NOMO-1 treated with dmso at 0.1 percent for 144 hours (cell line): ENCODE results near the gene IMMP2L.
"Not testable (repeated sequence)": the region's sequence is repeated elsewhere in the genome, so short reads cannot be mapped to it uniquely, and the experiment has no call there.

ENCODE experiments used
- DNase-seq: peaks from one replicate; lab custom pipeline; 2025; ENCODE audit not compliant: unreplicated experiment; lab: John Stamatoyannopoulos, UW

The IMMP2L gene

DNA sequence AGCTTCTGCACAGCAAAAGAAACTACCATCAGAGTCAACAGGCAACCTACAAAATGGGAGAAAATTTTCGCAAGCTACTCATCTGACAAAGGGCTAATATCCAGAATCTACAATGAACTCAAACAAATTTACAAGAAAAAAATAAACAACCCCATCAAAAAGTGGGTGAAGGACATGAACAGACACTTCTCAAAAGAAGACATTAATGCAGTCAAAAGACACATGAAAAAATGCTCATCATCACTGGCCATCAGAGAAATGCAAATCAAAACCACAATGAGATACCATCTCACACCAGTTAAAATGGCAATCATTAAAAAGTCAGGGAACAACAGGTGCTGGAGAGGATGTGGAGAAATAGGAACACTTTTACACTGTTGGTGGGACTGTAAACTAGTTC is 92.4 kb downstream of the IMMP2L start:
- DNase-seq: not testable (repeated sequence)

DNA sequence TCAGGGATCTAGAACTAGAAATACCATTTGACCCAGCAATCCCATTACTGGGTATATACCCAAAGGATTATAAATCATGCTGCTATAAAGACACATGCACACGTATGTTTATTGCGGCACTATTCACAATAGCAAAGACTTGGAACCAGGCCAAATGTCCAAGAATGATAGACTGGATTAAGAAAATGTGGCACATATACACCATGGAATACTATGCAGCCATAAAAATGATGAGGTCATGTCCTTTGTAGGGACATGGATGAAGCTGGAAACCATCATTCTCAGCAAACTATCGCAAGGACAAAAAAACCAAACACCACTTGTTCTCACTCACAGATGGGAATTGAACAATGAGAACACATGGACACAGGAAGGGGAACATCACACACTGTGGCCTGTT is 96.5 kb downstream of the IMMP2L start:
- not testable (repeated sequence) for DNase-seq

DNA sequence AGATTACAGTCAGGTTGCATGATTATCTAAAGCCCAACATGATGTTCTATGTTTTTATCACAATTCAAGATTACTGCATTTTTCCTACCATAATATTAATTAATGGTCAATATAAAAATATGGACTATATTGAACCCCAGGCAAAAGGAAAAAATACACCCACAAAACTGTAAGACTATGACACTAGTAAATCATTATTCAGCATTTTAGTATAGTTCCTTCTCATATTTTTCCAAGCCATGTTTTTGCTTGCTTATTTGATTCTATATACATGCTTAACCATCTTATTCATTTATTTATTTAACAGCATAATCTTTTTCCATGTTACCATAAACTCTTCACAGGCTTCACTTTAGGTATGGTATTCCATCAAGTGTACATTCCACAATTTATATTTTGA is 101.6 kb downstream of the IMMP2L start:
- no peak for DNase-seq

DNA sequence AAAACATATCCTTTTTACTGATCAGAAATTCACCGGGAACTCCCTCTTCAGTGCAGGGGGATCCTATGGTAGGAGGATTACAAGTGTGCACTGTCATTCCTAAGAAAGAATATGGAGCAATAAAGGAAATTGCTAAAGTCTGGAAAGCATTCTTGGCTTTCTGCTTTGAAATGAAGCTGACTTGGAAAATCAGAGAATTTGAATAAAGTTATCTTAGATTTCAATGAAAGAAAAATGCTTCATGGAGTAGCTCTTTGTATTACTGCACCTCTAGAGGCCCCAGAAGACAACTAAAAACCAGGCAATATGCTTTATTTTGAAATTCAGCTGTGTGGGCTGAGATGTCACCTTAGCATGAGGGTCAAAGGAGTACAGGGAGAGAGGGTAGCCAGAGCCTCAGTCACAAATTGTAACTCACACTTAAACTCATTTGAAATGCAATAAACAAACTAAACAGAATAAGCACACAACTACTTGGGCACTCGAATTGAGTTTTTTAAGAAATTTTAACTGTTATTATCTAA is 102.5 kb downstream of the IMMP2L start:
- DNase-seq: no peak

DNA sequence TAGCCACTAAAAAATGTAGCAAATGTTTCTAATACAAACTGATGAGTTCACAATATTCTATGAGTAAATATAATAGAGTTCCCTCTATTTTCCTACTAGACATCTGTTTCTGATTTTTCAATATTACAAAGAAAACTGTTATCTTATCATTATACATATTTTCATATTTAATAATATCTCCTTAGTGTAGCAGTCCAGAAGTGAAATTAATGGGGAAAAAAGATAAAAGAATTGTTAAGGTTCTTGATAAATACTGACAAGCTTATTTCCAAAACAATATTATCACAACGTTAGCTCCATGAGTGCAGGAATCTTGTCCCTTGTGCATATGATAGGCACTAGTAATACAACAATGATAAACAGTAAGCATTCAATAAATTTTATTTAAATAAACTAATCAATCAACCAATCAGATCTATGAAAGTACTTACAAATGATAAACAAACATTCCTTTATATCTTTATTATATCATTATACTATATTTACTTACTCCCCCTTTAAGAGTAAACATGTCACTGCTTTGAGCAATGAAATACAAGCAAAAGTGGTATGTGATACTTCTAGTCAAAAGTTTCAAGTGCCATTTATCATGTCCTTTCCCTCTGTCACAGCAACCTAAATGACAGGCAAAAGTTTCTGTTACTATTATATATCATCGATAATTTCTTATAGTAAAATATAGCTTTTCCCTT is 103.1 kb downstream of the IMMP2L start:
- DNase-seq: no peak

DNA sequence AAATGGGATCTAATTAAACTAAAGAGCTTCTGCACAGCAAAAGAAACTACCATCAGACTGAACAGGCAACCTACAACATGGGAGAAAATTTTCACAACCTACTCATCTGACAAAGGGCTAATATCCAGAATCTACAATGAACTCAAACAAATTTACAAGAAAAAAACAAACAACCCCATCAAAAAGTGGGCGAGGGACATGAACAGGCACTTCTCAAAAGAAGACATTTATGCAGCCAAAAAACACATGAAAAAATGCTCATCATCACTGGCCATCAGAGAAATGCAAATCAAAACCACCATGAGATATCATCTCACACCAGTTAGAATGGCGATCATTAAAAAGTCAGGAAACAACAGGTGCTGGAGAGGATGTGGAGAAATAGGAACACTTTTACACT is 111.6 kb downstream of the IMMP2L start:
- DNase-seq: not testable (repeated sequence)

DNA sequence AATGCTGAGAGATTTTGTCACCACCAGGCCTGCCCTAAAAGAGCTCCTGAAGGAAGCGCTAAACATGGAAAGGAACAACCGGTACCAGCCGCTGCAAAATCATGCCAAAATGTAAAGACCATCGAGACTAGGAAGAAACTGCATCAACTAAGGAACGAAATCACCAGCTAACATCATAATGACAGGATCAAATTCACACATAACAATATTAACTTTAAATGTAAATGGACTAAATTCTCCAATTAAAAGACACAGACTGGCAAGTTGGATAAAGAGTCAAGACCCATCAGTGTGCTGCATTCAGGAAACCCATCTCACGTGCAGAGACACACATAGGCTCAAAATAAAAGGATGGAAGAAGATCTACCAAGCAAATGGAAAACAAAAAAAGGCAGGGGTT is 114.8 kb downstream of the IMMP2L start:
- not testable (repeated sequence) for DNase-seq

DNA sequence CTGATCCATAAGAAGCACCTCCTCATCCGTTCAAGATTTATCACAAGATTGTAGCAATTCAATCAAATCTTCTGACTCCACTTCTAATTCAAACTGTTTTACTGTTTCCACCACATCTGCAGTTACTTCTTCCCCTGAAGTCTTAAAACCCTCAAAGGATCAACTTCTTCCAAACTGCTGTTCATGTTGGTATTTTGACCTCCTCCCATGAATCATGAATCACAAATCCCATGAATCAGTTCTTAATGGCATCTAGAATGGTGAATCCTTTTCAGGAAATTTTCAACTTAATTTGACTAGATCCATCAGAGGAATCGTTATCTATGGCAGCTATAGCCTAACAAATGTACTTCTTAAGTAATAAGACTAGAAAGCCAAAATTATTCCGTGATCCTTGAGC is 122.3 kb downstream of the IMMP2L start:
- DNase-seq: no peak

DNA sequence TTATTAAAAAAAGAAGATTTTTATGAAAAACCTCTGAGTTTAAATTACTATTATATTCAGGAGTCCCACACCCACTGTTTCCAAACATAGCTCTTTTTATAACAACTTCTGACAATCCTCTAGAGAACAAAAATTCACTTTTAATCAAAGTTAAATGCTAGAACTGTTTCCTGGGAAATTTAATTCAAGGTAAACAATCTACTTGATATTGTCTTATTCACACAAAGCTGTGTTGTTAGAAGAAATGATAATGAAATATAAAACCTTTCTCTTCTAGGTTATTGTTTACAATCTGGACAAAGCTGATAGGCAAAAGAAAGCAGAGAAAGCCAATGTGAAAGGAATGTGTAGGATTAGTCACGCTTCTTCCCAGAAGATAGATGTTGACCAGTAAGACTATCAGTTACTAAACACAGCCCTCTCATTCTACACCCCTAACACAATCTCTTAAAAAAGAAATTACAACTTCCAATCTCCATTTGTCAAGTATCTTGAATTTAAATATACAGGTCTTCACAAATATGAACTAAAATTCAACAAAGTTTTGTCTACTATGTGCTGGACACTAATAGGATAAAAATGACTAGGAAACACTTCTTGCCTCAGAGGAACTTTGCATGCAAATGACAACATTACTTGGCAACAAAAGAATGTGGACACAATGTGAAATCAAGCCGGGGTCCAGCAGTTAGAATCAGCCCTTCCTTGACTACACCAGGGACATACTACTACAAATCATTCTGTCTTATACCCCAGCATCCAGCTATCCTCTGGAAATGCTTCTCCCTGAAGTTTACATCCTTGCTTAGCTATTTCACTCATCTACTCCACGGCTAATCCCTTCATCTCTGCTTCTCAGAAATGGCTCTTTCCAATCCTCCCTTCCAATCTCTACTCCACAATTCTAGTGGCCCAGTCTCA is 123.7 kb downstream of the IMMP2L start:
- no peak for DNase-seq

DNA sequence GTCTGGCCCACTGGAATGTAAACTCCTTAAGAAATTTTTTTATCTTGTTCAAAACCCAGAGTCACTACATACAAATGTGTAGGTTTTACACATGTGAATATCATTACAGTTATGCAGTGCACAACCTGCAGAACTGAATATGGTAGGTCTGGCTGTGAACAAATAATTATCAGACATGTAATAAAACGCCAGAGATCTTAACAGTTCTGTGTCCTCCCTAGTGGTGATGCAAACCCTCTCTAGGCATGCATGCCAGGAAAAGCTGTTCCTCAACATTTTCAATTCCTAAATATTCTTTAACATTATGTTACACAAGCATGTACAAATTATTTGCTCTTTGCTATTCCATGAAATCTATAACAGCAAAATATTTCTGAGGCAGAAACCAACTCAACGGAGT is 124.6 kb downstream of the IMMP2L start:
- DNase-seq: no peak

DNA sequence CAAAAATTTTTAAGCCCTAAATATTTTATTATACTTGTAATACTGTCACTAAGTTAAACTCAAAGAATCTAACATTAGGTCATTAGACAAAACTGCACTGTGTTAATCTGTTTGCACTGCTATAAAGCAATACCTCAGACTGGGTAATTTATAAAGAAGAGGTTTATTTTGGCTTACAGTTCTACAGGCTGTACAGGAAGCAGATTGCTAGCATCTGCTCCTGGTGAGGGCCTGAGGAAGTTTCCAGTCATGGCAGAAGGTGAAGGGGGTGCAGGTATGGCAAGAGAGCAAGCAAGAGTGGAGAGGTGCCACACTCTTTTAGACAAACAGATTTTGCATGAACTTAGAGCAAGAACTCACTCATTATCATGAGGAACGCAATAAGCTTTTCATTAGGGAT is 125.7 kb downstream of the IMMP2L start:
- DNase-seq: no peak

DNA sequence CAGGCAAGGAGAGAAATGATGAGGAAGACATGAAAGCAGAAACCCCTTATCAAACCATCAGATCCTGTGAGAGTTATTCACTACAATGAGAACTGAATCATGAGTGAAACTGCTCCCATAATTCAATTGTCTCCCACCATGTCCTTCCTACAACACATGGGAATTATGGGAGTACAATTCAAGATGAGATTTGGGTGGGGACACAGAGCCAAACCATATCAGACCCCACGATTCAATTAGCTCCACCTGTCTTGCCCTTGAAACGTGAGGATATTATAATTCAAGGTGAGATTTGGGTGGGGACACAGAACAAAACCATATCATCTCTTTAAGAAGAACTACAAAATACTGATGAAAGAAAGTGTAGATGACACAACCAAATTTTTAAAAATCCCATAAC is 128.9 kb downstream of the IMMP2L start:
- no peak for DNase-seq

DNA sequence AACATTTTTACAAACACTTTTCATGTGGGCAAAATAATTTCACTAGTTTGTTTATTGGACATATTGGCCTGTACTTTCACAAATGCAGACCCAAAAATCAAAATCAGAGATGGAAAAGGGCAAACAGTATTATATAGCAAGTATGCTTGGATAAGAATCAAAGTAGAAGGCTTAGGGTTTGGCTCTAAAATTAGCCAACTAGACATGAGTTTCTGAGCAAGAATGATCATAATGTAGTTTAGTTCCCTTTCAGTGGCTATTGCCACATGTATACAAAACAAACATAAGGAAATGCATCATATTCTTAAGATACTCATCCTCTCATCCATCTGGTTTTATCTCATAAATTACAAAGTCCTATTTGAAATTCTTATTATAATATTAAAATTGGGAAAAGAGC is 132.5 kb downstream of the IMMP2L start:
- no peak for DNase-seq

DNA sequence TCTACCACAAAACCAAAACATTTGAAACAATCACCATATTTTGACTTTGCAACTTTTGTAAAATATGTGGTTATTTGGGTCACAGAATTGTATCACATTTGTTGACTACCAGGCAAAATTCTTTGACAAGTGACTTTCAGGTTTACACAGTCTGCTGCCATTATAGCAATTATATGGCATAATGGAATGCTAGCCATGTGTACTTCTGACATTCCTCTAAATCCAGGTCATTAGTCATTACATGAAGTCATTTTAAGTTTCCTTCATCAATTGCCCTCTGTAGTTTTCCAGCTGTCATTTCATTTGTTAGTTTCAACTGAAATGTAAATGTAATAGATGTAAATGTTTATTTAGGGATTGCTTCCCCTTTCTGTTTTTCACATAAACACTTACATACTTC is 137.5 kb downstream of the IMMP2L start:
- no peak for DNase-seq

DNA sequence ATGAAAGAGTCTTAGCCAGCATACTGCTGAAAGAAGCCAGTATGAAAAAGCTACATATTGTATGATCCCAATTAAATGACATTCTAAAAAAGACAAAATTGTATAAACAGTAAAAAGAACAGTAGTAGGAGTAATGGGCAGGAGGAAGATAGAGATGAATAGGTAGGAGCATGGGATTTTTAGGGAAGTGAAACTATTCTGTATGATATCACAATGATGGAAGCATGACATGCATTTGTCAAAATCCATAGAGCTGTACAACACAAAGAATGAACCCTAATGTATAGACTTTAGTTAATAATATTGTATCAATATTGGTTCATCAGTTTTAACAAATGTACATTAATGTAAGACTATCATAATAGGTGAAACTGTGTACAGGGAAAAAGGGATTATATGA is 147.9 kb downstream of the IMMP2L start:
- DNase-seq: no peak

DNA sequence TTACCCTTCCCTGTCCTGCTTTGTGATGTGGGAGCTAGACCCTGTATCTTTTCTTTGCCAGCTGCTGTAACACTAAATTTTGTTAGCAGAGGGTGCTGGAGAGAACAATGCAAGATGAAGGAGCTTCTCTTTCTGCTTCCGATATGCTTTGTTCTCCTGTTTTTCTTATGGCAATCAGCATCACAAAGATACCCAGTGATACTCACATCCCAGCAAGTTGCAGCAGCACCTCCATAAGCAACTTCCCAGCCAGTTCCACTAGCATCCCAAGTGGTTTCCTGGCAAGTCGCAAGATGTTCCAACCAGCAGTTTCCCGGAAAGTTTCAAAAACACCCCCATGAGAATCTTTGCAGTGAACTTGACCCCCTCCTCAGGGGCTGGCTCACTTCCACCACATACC is 148.6 kb downstream of the IMMP2L start:
- no peak for DNase-seq

DNA sequence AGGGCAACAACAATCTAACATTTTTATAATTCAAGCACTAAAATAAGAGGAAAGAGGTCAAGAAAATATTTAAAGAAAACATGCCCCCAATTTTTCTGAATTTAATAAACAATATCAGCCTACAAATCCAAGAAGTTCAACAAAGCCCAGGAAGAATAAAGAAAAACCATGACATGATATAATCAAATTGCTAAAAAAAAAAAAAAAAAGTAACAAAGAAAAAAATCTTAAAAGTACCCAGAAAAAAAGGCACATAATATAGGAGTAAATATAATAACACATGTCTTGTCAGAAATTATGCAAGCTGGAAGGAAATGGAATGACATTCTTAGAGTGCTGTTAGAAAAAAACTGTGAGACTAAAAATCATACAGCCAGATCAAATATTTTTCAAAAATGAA is 151.4 kb downstream of the IMMP2L start:
- DNase-seq: no peak

DNA sequence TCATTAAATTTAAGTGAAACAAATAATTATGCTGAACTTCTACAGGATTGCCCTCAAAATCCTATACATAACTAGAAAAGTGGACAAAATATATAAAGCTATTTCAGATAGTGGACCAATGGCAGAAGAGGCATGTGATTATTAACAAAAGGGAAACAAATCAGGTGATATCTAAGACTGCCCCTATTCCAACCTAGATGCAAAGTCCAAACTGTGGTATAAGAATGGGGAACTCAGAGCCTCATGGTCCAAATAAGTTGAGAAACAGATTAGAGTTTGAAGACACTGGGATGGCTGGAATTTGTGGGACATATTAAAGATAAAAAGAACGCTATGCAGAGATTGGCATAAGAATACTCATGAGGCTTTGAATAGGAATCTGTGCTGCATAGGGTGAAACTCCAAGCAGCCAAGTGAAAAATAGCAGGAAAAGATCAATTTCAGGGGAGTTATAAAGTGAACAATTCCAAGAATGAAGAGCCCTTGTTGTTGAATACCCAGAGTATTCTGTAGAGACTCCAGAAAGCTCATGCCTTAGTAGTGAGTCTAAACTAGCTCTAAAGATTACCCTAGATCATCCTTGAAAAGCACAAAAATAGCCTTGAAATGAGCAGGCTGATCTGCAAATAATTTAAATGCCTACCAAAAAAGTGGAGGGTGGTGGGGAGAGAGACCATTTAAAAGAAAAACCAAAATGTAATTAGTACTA is 152.4 kb downstream of the IMMP2L start:
- DNase-seq: no peak

DNA sequence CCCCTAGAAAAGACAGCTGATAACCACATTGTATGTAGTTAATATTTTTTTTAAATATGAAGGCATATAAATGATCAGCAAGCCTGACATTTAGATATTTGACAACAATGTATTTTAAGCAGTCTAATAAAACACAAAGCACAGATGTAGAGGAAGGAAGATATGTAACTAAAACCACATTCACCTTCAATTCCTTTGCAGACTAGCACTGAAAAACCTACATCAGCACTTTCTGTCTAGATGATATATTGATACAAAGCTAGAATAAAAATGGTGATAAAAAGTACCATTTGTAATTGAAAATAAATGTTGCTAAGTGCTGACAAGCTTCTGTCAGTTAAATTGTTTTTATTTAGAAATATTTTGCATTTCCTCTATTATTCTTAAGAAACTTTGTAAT is 153.6 kb downstream of the IMMP2L start:
- DNase-seq: no peak

DNA sequence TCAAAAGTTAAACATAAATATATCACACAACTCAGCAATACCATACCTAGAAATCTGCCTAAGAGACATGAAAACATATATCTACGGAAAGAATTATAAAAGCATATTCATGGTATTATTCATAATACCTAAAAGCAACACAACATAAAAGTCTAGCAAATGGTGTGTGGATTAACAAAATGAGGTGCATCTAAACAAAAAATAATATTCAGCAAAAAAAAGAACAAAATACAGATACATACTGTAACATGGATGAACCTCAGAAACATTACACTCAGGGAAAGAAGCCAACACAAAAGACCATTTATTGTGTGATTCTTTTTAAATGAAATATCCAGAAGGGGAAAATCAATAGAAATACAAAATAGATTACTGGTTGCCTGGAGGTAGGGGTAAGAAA is 155.0 kb downstream of the IMMP2L start:
- DNase-seq: no peak

DNA sequence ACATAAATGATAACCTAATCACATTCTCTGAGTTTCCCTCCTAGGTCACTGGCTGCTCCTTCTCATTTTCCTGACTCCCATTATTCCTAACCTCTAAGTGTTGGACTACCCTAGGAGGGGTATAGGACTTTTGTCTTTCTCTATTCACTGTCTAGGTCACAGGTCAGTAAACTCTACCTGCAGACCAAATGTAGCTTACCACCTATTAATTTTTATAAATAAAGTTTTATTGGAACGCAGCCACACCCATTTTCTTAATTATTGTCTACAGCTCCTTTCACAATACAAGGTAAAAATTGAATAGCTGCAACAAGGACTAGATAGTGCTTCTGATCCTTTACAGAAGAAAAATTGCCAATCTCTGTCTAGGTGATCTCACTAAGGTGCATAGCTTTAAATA is 156.7 kb downstream of the IMMP2L start:
- no peak for DNase-seq

DNA sequence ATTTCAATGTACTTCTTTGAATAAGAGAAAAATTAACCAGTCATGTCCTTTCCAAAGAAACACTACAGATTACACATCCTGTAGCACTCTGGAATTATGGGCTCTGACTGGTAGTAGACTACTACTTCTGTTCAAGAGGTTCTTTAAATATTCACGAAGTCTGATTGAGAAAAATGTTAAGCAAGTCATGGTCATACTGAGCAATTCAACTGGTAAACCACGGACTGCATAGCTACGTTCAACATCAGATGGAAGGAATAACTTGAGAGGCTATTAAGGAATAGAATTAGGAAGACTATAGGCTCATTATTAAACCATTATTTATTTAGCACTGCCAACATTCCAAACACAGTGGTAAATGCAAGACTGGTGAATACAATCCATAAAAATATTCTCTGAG is 160.8 kb downstream of the IMMP2L start:
- DNase-seq: no peak
